Right atrium auricular region (tissue), 2 donors: ENCODE data around the gene OGFRL1. TPM values are rescaled to one million over a fixed set of nuclear protein-coding genes. Genes with fewer than 3 reads are reported as not detected.

Source experiments
- DNase-seq: peaks from one replicate; pipeline ENCODE4 v3.0.0-alpha.2; 2019; ENCODE audit warnings: low spot score
- H3K27ac ChIP-seq, 2 donors: fragments of 200-600 bp; sonication (generic); 1 replicate in 1 of 2; 2 replicates in 1 of 2; pipeline ENCODE4 v1.5.1; 2016 to 2019
- H3K27me3 ChIP-seq, 2 donors: fragments of 200-600 bp; sonication (generic); one replicate each; pipeline versions ENCODE4 v1.5.1 to v1.6.0; 2017 to 2019
- H3K36me3 ChIP-seq: fragments of 200-600 bp; sonication (generic); one replicate; pipeline ENCODE4 v1.5.1; 2016
- H3K4me1 ChIP-seq, 2 donors: fragments of 200-600 bp; sonication (generic); one replicate each; pipeline versions ENCODE4 v1.5.1 to v1.6.0; 2017 to 2019
- H3K4me3 ChIP-seq, 2 donors: fragments of 200-600 bp; sonication (generic); 1 replicate in 1 of 2; 2 replicates in 1 of 2; pipeline ENCODE4 v1.5.1; 2017 to 2019; ENCODE audit warnings: mild to moderate bottlenecking in 1 of 2, moderate library complexity in 1 of 2
- H3K9me3 ChIP-seq, 2 donors: fragments of 200-600 bp; sonication (generic); one replicate each; pipeline ENCODE4 v1.5.1; 2019
- total RNA-seq, 2 donors: library from RNA; depleted of rRNA; stranded (reverse); fragments of >200 nt; gene quantifications; one replicate each; pipeline ENCODE4 v1.1.0, GENCODE V29; 2016
- TF ChIP-seq, protein P1 (sequence below), 2 donors: fragments of 200-600 bp; sonication (generic); IDR thresholded peaks; one replicate each; pipeline ENCODE4 v1.5.1; 2019; ENCODE audit warnings: antibody characterized with exemption in 2 of 2

Gene OGFRL1
- total RNA-seq, 2 donors from 2014 or later = 12.0 to 15.1 TPM

DNA sequence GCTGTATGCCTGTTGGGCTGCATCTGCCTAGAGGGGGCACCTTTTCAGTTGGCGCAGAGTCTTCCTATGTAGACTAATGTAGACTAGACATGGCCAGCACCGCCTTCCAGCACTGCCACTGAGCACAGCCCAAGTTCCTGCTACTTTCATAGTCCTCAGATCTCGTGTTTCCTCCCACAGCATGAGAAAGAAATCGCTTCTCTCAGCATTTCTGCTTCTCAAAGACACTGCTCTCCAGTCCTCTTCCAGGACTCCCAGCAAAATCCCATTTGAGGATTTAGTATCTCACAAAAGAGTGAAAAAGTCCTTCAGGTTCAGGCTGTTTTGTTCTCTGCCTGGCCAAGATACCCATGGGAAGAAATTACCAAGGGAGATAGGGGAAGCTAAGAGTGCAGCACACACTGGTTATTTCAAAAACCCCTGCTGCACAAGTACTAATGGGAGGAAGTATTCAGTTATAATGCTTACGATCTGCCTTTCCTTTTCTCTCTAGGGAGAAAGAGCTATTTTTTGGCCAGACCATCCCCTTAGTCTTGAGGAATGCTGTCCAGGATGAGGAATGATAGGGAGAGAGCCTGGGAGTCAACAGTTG is 35.7 kb downstream of the OGFRL1 start:
- TF ChIP-seq, protein P1, sequence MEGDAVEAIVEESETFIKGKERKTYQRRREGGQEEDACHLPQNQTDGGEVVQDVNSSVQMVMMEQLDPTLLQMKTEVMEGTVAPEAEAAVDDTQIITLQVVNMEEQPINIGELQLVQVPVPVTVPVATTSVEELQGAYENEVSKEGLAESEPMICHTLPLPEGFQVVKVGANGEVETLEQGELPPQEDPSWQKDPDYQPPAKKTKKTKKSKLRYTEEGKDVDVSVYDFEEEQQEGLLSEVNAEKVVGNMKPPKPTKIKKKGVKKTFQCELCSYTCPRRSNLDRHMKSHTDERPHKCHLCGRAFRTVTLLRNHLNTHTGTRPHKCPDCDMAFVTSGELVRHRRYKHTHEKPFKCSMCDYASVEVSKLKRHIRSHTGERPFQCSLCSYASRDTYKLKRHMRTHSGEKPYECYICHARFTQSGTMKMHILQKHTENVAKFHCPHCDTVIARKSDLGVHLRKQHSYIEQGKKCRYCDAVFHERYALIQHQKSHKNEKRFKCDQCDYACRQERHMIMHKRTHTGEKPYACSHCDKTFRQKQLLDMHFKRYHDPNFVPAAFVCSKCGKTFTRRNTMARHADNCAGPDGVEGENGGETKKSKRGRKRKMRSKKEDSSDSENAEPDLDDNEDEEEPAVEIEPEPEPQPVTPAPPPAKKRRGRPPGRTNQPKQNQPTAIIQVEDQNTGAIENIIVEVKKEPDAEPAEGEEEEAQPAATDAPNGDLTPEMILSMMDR (IDR thresholded peaks at IDR 0.05) = no peak
- peak overlapping the region in 1 of 2 donors; percentile 6 for H3K27ac ChIP-seq

DNA sequence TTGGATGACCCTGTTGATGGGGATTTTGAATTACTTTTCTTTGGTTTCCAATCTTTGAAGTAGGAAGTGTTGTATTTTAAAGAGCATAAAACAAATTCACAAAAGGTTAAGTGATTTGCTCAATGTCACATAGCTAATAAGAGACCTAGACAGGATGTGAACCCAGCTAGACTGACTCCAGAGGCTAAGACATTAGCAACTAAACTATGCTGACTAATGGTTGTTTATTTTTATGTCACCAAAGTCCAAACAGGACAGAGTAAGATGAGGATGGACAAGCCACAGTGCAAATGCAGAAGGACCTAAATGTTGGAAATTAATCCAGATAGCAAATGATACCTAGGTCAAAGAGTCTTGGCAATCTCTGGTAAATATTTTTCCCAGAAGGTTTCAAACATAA is 38.0 kb downstream of the OGFRL1 start:
- H3K4me1 ChIP-seq = no peaks in the 10 kb centered on the region
- TF ChIP-seq, protein P1 (IDR thresholded peaks at IDR 0.05) = no peak
- no peak for DNase-seq
- no peaks in the 10 kb centered on the region for H3K36me3 ChIP-seq
- no peak overlapping the region for H3K27ac ChIP-seq
- H3K4me3 ChIP-seq = no peak overlapping the region
- no peaks in the 10 kb centered on the region for H3K9me3 ChIP-seq
- no peaks in the 10 kb centered on the region for H3K27me3 ChIP-seq

More for the DNA sequence above, 35.7 kb downstream of the OGFRL1 start:
- no peaks in the 10 kb centered on the region for H3K27me3 ChIP-seq
- no peak for DNase-seq
- no peaks in the 10 kb centered on the region for H3K36me3 ChIP-seq
- no peaks in the 10 kb centered on the region for H3K9me3 ChIP-seq
- no peaks in the 10 kb centered on the region for H3K4me1 ChIP-seq
- H3K4me3 ChIP-seq = no peak overlapping the region

DNA sequence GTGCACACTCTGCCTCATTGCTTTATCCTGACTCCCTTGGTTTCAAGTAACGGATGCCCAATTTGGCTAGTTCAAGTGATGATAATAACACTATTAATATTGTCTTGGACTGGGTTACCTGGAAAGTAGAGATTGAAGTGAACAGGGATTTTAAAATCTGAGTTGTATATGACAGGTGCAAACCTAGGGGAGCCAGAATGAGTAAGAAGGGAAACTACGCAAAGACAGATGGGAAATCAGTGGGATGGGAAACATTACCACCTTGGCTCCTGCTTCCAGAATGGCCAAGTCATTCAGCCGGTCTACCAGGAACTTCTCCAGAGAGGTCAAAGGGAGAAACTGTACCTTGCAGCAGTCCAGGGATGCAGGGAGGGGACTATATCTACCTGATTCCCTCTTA is 41.9 kb downstream of the OGFRL1 start:
- DNase-seq = no peak
- Histone ChIP-seq H3K27me3 (no peaks in the 10 kb centered on the region), H3K27ac (no peak overlapping the region), H3K36me3 (no peaks in the 10 kb centered on the region), H3K4me1 (no peaks in the 10 kb centered on the region), H3K9me3 (no peaks in the 10 kb centered on the region), H3K4me3 (no peak overlapping the region)
- TF ChIP-seq, protein P1 (IDR thresholded peaks at IDR 0.05) = no peak

DNA sequence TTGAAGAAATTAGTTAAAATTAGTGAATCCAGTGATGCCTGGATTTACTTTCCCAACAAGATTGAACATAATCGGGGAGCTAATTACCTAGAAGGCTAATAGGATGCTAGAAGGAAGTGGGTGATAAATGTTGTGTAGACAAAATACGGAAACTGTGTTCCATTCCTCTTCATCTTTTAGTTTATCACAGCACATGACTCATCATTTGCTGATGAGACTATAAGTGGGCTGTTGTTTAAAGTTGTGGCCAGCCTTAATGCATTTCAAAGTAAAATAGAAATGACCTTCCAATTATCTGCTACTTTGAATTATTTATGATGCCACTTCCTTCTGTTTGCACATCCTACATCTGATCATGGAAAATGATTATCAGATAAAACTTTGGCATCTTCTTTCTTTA is 43.4 kb downstream of the OGFRL1 start:
- TF ChIP-seq, protein P1 (IDR thresholded peaks at IDR 0.05) = no peak
- H3K27me3 ChIP-seq = no peaks in the 10 kb centered on the region
- H3K4me3 ChIP-seq = no peak overlapping the region
- H3K4me1 ChIP-seq = no peaks in the 10 kb centered on the region
- H3K27ac ChIP-seq = no peak overlapping the region
- DNase-seq = no peak
- no peaks in the 10 kb centered on the region for H3K36me3 ChIP-seq
- no peaks in the 10 kb centered on the region for H3K9me3 ChIP-seq

DNA sequence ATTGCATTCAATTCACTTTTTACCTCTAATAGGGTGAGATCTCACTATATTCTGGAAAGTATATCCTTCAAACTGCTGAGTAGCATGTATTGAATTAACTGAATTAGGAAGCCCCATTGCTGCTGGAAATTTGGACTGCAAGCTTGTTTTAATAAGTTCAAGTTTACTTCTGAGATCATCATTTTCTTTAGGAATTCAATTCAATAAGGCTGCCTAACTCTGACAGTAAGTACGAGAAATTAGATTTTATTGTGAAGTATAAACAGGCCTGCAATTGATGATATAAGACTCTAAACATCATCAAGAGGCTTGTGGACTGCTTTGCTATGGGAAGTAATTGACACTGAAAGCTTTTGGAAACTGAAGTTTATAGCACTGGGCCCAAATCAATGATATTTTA is 44.4 kb downstream of the OGFRL1 start:
- DNase-seq = no peak
- H3K9me3 ChIP-seq = no peaks in the 10 kb centered on the region
- no peak overlapping the region for H3K27ac ChIP-seq
- H3K4me1 ChIP-seq = no peaks in the 10 kb centered on the region
- no peak overlapping the region for H3K4me3 ChIP-seq
- no peaks in the 10 kb centered on the region for H3K27me3 ChIP-seq
- TF ChIP-seq, protein P1 (IDR thresholded peaks at IDR 0.05) = no peak
- H3K36me3 ChIP-seq = no peaks in the 10 kb centered on the region

DNA sequence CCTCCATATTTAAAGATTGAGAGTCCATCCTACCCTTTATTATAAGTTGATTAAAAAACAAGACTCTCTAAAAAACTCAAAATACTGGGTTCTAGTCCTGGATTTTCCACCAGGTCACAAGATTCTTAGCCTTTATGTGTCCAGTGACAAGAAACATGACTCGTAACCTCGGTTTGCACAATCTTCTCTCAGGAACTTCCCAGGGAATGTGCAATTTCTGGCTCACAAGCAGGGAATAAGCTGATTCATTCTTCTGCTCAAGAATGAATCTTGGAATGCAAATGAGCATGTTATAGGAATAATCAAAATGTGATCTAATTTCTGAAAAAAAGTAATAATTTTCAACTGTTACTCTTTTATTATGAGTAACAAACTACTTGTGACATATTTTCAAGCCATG is 45.1 kb downstream of the OGFRL1 start:
- Histone ChIP-seq H3K27me3 (no peaks in the 10 kb centered on the region), H3K27ac (no peak overlapping the region), H3K9me3 (no peaks in the 10 kb centered on the region), H3K4me1 (no peaks in the 10 kb centered on the region), H3K4me3 (no peak overlapping the region), H3K36me3 (no peaks in the 10 kb centered on the region)
- DNase-seq = peak; percentile 61
- TF ChIP-seq, protein P1 (IDR thresholded peaks at IDR 0.05) = no peak
